ENCODE results near the gene NXPE4. TPM values are rescaled to one million over a fixed set of nuclear protein-coding genes. Genes with fewer than 3 reads are reported as not detected.

The NXPE4 gene
- total and polyA plus RNA-seq, 9 of the 15 experiments (the other 6 are each of a cell fraction or from before 2014, with no cell fraction given): not detected

- no peak for TF ChIP-seq ZBTB40 (IDR thresholded peaks at IDR 0.05)
- TF ChIP-seq ZBTB40 (CRISPR knock-in tag; IDR thresholded peaks at IDR 0.05): no peak
- TF ChIP-seq SAFB2 (IDR thresholded peaks at IDR 0.05; ENCODE audit: borderline replicate concordance, low read depth, low read length, severe bottlenecking): no peak
- no peak for TF ChIP-seq XRCC3 (IDR thresholded peaks at IDR 0.05)
- no peak for TF ChIP-seq SUPT5H (IDR thresholded peaks at IDR 0.05)
- no peak for TF ChIP-seq NCOR1 (IDR thresholded peaks at IDR 0.05)
These were observed 30.8 kb downstream of the NXPE4 start (continued) for GRCh38 chr11:114564831-114565230.

Measured in K562 (cell line).